Measurements from ENCODE around the gene BRAF. TPM values are rescaled to one million over a fixed set of nuclear protein-coding genes. Genes with fewer than 3 reads are reported as not detected.

BRAF gene
- polyA plus RNA-seq, 1 donor (not counting 4 experiments of a cell fraction or from before 2014, with no cell fraction given), result 12.4 TPM

GRCh38 chr7:140697447-140698143 is 227.1 kb downstream of the BRAF start:
- H3K4me1 ChIP-seq (ENCODE audit: control insufficient read depth, extremely low read depth, insufficient read depth, low read length), result peaks cover 13% of the 10 kb centered on the region
- no peaks in the 10 kb centered on the region for H3K9me1 ChIP-seq (ENCODE audit: control insufficient read depth, extremely low read depth, insufficient read depth, low read length)
- DNase-seq (ENCODE audit: low read depth, low spot score) (no peak), FAIRE-seq (no peak)
- H3K27me3 ChIP-seq (ENCODE audit: control insufficient read depth, extremely low read depth, insufficient read depth, low read length), result no peaks in the 10 kb centered on the region
- no peaks in the 10 kb centered on the region for H4K20me1 ChIP-seq (ENCODE audit: control insufficient read depth, extremely low read depth, insufficient read depth, low read length)
- H3K9me3 ChIP-seq (ENCODE audit: control insufficient read depth, low read depth, low read length), result no peaks in the 10 kb centered on the region
- peak overlapping the region; percentile 90 for H3K9ac ChIP-seq (ENCODE audit: control insufficient read depth, extremely low read depth, insufficient read depth, low read length)
- H3K27ac ChIP-seq (ENCODE audit: control insufficient read depth, insufficient read depth, low read length), result peak overlapping the region; percentile 86
- H3K4me3 ChIP-seq (ENCODE audit: control insufficient read depth in 2 of 3, extremely low read depth in 1 of 3, insufficient read depth in 2 of 3, low read depth in 1 of 3, low read length in 3 of 3), result peak overlapping the region; percentile 67 to 90 (median 86)
- peak overlapping the region; percentile 99 for H2AFZ ChIP-seq (ENCODE audit: control insufficient read depth, low read length)
- H3K4me2 ChIP-seq (ENCODE audit: control insufficient read depth, extremely low read depth, insufficient read depth, low read depth, low read length), result peak overlapping the region; percentile 96
- dilution Hi-C loops (cut with MboI; ENCODE audit: extremely low pct_ligation_motif_present, low sequenced_read_pairs), result no loop called here
- peaks cover 0 to 1% of the 10 kb centered on the region in 2 experiments for H3K36me3 ChIP-seq (ENCODE audit: control insufficient read depth in 2 of 2, extremely low read depth in 1 of 2, insufficient read depth in 2 of 2, low read length in 2 of 2)
- peaks cover 54% of the 10 kb centered on the region for H3K79me2 ChIP-seq (ENCODE audit: control insufficient read depth, insufficient read depth, low read length)
- no peak for TF ChIP-seq CTCF (optimal IDR thresholded peaks at IDR 0.05 in 1 of 3, IDR thresholded peaks at IDR 0.05 in 1 of 3, conservative IDR thresholded peaks at IDR 0.05 in 1 of 3; ENCODE audit: extremely low read depth in 1 of 3, insufficient read depth in 2 of 3, low read length in 3 of 3)
- no peak for TF ChIP-seq EZH2 (IDR thresholded peaks at IDR 0.05; ENCODE audit: low read length)

GRCh38 chr7:140696680-140697446 is 227.9 kb downstream of the BRAF start, which contains the start of gene NDUFB2:
Gene NDUFB2 (plus strand): TSS chr7:140696708. CDS start chr7:140696745, 37 bp downstream.
- peaks cover 13% of the 10 kb centered on the region for H3K4me1 ChIP-seq (ENCODE audit: control insufficient read depth, extremely low read depth, insufficient read depth, low read length)
- H3K9me1 ChIP-seq (ENCODE audit: control insufficient read depth, extremely low read depth, insufficient read depth, low read length), result no peaks in the 10 kb centered on the region
- peak within 1 kb of the TSS; percentile 67 to 90 (median 86) for H3K4me3 ChIP-seq (ENCODE audit: control insufficient read depth in 2 of 3, extremely low read depth in 1 of 3, insufficient read depth in 2 of 3, low read depth in 1 of 3, low read length in 3 of 3)
- H3K79me2 ChIP-seq (ENCODE audit: control insufficient read depth, insufficient read depth, low read length), result peaks cover 48% of the 10 kb centered on the region
- peak within 1 kb of the TSS; percentile 90 for H3K9ac ChIP-seq (ENCODE audit: control insufficient read depth, extremely low read depth, insufficient read depth, low read length)
- dilution Hi-C loops (cut with MboI; ENCODE audit: extremely low pct_ligation_motif_present, low sequenced_read_pairs), result no loop called here
- peak within 1 kb of the TSS; percentile 96 for H3K4me2 ChIP-seq (ENCODE audit: control insufficient read depth, extremely low read depth, insufficient read depth, low read depth, low read length)
- H3K27me3 ChIP-seq (ENCODE audit: control insufficient read depth, extremely low read depth, insufficient read depth, low read length), result no peaks in the 10 kb centered on the region
- FAIRE-seq (no peak), DNase-seq (ENCODE audit: low read depth, low spot score) (peak; percentile 17)
- peaks cover 0 to 1% of the 10 kb centered on the region in 2 experiments for H3K36me3 ChIP-seq (ENCODE audit: control insufficient read depth in 2 of 2, extremely low read depth in 1 of 2, insufficient read depth in 2 of 2, low read length in 2 of 2)
- no peaks in the 10 kb centered on the region for H3K9me3 ChIP-seq (ENCODE audit: control insufficient read depth, low read depth, low read length)
- TF ChIP-seq EZH2 (IDR thresholded peaks at IDR 0.05; ENCODE audit: low read length) (no peak), CTCF (optimal IDR thresholded peaks at IDR 0.05 in 1 of 3, IDR thresholded peaks at IDR 0.05 in 1 of 3, conservative IDR thresholded peaks at IDR 0.05 in 1 of 3; ENCODE audit: extremely low read depth in 1 of 3, insufficient read depth in 2 of 3, low read length in 3 of 3) (no peak)
- peak within 1 kb of the TSS; percentile 99 for H2AFZ ChIP-seq (ENCODE audit: control insufficient read depth, low read length)
- H4K20me1 ChIP-seq (ENCODE audit: control insufficient read depth, extremely low read depth, insufficient read depth, low read length), result no peaks in the 10 kb centered on the region
- peak within 1 kb of the TSS; percentile 86 for H3K27ac ChIP-seq (ENCODE audit: control insufficient read depth, insufficient read depth, low read length)
